ENCODE measurements around the gene FTO.

FTO gene

DNA sequence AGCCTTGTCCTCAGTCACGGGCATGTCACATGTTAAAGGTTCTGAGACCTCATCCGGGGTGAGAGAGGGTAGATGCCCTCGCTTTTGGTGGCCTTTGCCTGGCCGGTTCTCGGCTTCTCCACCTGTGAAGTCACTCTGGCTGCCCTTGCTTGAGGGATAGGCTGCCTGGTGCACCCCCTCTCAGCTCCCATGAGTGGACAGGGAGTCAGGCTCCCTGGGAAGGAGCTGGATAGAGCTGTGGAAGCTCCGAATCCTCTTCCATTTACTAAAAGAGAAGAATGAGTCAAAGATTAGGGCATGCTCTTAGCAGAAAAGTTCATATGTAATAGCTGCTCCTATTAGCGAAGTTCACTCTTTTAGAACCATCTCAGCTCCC lies 440.6 kb downstream of the FTO start:
- TF ChIP-seq, protein P1, sequence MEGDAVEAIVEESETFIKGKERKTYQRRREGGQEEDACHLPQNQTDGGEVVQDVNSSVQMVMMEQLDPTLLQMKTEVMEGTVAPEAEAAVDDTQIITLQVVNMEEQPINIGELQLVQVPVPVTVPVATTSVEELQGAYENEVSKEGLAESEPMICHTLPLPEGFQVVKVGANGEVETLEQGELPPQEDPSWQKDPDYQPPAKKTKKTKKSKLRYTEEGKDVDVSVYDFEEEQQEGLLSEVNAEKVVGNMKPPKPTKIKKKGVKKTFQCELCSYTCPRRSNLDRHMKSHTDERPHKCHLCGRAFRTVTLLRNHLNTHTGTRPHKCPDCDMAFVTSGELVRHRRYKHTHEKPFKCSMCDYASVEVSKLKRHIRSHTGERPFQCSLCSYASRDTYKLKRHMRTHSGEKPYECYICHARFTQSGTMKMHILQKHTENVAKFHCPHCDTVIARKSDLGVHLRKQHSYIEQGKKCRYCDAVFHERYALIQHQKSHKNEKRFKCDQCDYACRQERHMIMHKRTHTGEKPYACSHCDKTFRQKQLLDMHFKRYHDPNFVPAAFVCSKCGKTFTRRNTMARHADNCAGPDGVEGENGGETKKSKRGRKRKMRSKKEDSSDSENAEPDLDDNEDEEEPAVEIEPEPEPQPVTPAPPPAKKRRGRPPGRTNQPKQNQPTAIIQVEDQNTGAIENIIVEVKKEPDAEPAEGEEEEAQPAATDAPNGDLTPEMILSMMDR (IDR thresholded peaks at IDR 0.05; ENCODE audit: extremely low read depth, missing control alignments), result no peak
- no peak for DNase-seq (ENCODE audit: low spot score)

DNA sequence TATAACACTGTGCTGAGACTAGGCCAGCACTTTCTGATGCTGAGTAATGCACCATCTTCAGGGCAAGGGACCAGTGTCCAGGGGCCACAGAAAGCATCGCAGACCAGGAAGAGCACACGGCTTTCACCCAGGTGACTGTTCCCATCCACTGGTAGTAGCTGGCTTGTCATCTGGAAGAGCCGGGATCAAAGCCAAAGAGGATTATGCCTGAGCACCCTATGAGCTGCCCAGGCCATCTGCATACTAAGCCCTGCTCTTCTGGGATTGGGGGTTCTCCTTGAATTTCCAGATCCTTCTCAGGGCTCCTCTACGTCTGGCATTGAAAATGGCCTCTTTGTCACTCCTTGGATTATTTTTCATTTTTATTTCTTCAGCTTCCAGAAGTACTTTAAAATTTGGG lies 441.9 kb downstream of the FTO start:
- DNase-seq (ENCODE audit: low spot score), result no peak
- TF ChIP-seq, protein P1 (IDR thresholded peaks at IDR 0.05; ENCODE audit: extremely low read depth, missing control alignments), result no peak

DNA sequence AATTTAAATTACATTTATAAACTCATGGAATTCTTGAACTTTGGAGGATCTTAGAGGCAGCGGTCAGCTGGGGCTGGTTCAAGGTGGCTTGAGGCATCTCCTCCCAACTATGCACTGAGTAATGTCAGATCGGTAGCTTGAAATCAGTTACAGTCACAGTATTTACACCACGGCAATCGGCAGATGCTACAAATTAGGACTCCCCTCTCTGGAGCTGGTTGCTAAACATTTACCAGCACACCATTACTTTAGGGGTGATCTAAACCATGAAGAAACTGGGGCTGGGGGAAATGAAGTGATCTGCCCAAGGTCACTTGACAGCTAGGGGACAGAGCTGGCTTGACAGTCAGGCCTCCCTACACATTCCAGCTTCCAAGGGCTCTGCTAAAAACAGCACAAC lies 445.0 kb downstream of the FTO start:
- TF ChIP-seq, protein P1 (IDR thresholded peaks at IDR 0.05; ENCODE audit: extremely low read depth, missing control alignments), result no peak
- no peak for DNase-seq (ENCODE audit: low spot score)

DNA sequence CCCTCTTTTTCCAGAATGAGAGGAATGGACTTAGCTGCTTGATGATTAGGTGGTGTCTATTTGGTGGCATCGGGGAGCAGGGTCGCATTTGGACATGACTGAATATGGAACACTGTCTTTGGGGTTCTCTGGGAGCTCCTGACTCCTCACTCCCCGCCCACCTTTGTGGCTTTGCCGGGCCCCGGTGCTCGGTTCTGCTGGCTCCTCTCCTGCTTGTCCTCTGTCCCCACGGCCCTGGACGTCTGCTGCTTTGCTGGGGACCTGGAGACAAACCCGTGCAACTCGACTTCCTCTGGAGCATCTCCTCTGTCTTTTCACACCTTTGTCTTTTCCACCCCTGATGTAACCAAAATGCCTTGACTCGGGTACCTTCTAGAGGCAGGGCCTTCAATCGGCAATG lies 446.9 kb downstream of the FTO start:
- TF ChIP-seq, protein P1 (IDR thresholded peaks at IDR 0.05; ENCODE audit: extremely low read depth, missing control alignments), result no peak
- no peak for DNase-seq (ENCODE audit: low spot score)

DNA sequence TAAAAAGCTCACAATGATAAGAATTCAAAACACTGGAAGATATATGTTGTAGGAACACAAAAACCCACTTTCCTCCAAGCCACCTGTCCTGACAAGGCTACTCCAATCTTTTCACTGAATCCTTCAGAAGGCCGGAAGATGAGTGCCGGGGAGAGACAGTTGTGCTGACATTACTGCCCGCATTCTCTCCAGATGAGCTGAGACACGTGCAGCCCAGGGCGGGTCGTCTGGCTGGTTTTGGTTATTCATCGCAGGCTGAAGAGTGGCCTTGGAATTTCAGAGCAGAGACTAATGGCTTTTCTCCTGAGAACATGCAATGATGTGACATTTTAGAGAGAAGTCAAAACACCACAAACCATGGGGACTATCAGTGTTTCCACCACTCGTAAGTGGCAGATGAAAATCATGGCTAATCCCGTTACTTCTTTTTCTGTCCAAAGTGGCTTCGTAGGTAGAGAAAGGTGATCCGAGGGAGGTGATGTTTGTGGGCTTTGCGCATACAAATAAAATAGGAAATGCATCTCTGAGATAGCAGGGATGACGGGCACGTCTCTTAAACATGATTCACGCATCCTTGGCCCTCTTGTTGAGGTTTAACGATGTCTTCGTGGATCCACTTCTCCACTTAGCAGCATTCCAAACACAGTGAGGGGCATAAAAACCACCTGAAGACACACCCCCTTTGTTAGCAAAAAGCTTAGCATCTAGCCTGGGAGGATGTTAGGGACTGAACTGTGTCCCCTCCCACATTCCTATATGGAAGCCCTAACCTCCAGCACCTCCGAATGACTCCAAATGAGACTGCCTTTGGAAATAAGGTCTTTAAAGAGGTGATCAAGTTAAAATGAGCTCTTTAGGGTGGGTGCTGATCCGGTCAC lies 448.6 kb downstream of the FTO start:
- DNase-seq (ENCODE audit: low spot score), result no peak
- TF ChIP-seq, protein P1 (IDR thresholded peaks at IDR 0.05; ENCODE audit: extremely low read depth, missing control alignments), result no peak

DNA sequence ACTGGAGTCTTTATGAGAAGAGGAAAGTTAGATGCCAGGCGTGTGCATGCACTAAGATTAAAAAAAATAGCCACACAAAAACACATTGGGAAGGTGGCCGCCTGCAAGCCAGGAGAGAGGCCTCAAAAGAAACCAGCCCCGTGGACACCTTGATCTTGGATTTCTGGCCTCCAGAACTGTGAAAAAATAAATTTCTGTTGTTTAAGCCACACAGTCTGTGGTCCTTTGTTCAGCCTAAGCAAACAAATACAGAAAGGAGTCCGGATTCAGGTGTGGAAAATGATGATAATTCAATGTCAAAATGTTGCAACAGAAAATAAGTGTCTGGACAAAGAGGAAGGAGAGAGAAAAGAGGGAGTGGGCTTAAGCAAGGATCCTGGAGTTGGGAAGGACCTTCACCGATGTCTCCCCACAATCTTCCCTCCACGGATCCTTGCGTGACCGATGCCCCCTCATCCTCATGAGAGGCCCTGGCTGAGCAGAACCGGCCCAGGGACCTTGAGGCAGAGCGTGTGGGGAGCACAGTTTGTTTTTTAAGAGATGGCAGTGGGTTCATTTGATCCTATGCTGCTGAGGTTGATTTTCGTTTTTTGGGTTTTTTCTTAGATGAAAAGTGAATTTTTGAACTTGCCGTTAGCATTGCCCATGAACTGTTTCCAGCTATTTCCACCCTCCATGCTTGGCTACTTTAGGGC lies 449.4 kb downstream of the FTO start:
- TF ChIP-seq, protein P1 (IDR thresholded peaks at IDR 0.05; ENCODE audit: extremely low read depth, missing control alignments), result no peak
- no peak for DNase-seq (ENCODE audit: low spot score)

DNA sequence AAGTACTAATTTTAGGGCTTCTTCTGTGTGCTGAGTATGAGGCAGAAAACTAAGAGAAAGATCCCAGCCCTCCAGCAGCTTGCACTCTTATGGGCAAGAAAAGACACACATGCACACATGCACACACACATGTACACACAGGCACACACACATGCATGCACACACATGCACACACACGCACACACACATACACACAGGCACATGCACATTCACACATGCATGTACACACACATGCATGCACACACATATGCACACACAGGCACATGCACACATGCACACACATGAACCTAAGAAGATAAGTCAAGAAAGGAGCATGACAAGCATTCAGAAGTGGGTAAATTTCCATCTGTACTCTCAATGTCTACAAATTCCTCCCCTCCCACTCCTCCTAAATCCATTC lies 452.4 kb downstream of the FTO start:
- TF ChIP-seq, protein P1 (IDR thresholded peaks at IDR 0.05; ENCODE audit: extremely low read depth, missing control alignments), result no peak
- DNase-seq (ENCODE audit: low spot score), result no peak

Data from GM20000 (cell line).